WTC11 (cell line): Measurements from ENCODE around the gene ISLR. TPM values are rescaled to one million over a fixed set of nuclear protein-coding genes. Genes with fewer than 3 reads are reported as not detected.

Experiments used
- ATAC-seq: fragments of 200-7000 bp; cut with Tn5 transposase; 2 replicates; pipeline ENCODE4 v1.10.0; 2021; ENCODE audit warnings: mild to moderate bottlenecking, moderate library complexity
- CTCF ChIA-PET: fragments of 300-600 bp; sonication (Branson Sonifier 250); formaldehyde crosslinking; loops from one replicate; lab custom pipeline; 2021; ENCODE audit warnings: antibody characterized with exemption; lab: Charles Lee
- POLR2A ChIA-PET: fragments of 350-600 bp; sonication (Branson Sonifier 250); formaldehyde crosslinking; loops from one replicate; lab custom pipeline; 2021; ENCODE audit warnings: antibody characterized with exemption; lab: Charles Lee
- DNase-seq: peaks from one replicate; pipeline ENCODE4 v3.0.0; 2021; ENCODE audit warnings: low spot score
- H3K27ac Mint-ChIP-seq: 2 replicates; pipeline ENCODE4 v1.8.0; 2021; ENCODE audit warnings: mixed read lengths
- H3K27me3 Mint-ChIP-seq: 2 replicates; pipeline ENCODE4 v1.8.0; 2021; ENCODE audit warnings: low read depth, mild to moderate bottlenecking, moderate library complexity, mixed read lengths
- H3K36me3 Mint-ChIP-seq: 2 replicates; pipeline ENCODE4 v1.8.0; 2021; ENCODE audit warnings: mixed read lengths
- H3K4me1 Mint-ChIP-seq: 2 replicates; pipeline ENCODE4 v1.8.0; 2022; ENCODE audit warnings: mixed read lengths
- H3K4me3 Mint-ChIP-seq: 2 replicates; pipeline ENCODE4 v1.8.0; 2021; ENCODE audit warnings: mild to moderate bottlenecking, moderate library complexity, mixed read lengths
- H3K9me3 Mint-ChIP-seq: 2 replicates; pipeline ENCODE4 v1.8.0; 2021; ENCODE audit warnings: mixed read lengths
- CREM ChIP-seq: sonication (generic); formaldehyde crosslinking; IDR thresholded peaks from 2 replicates; pipeline ENCODE4 v1.8.1; 2022; ENCODE audit warnings: mild to moderate bottlenecking, missing genetic modification reagents, moderate library complexity
- ESRRA ChIP-seq: sonication (generic); formaldehyde crosslinking; IDR thresholded peaks from 2 replicates; pipeline ENCODE4 v1.8.1; 2022; ENCODE audit warnings: mild to moderate bottlenecking, missing genetic modification reagents, borderline replicate concordance
- FOXP1 ChIP-seq: sonication (generic); formaldehyde crosslinking; IDR thresholded peaks from 2 replicates; pipeline ENCODE4 v1.8.0; 2022; ENCODE audit warnings: missing genetic modification reagents, mild to moderate bottlenecking, moderate library complexity, borderline replicate concordance
- GRHL2 ChIP-seq: fragments of 250-450 bp; sonication (Bioruptor Pico); IDR thresholded peaks from 2 replicates; pipeline ENCODE4 v1.8.0; 2022; ENCODE audit warnings: mild to moderate bottlenecking, moderate library complexity; ENCODE audit not compliant: insufficient replicate concordance, severe bottlenecking
- JUN ChIP-seq: sonication (generic); formaldehyde crosslinking; IDR thresholded peaks from 2 replicates; pipeline ENCODE4 v1.8.0; 2023; ENCODE audit warnings: mild to moderate bottlenecking, missing genetic modification reagents
- MYBL2 ChIP-seq: sonication (generic); formaldehyde crosslinking; IDR thresholded peaks from 2 replicates; pipeline ENCODE4 v1.8.1; 2023; ENCODE audit warnings: mild to moderate bottlenecking, moderate library complexity, missing genetic modification reagents
- NFATC4 ChIP-seq: fragments of 250-450 bp; sonication (Bioruptor Pico); IDR thresholded peaks from 2 replicates; pipeline ENCODE4 v1.9.0; 2021; ENCODE audit warnings: mild to moderate bottlenecking
- NFYB ChIP-seq: sonication (generic); formaldehyde crosslinking; conservative IDR thresholded peaks from 2 replicates; pipeline ENCODE4 v1.8.0; 2022; ENCODE audit warnings: low read depth, missing genetic modification reagents
- NR1H2 ChIP-seq: sonication (generic); formaldehyde crosslinking; IDR thresholded peaks from 2 replicates; pipeline ENCODE4 v1.9.0; 2021; ENCODE audit warnings: mild to moderate bottlenecking, moderate library complexity, missing genetic modification reagents
- NR2C2 ChIP-seq: sonication (generic); formaldehyde crosslinking; IDR thresholded peaks from 2 replicates; pipeline ENCODE4 v1.8.0; 2022; ENCODE audit warnings: mild to moderate bottlenecking, missing genetic modification reagents
- RELA ChIP-seq: sonication (generic); formaldehyde crosslinking; IDR thresholded peaks from 2 replicates; pipeline ENCODE4 v1.8.1; 2022; ENCODE audit warnings: missing genetic modification reagents, mild to moderate bottlenecking, borderline replicate concordance
- TEAD4 ChIP-seq: sonication (generic); formaldehyde crosslinking; IDR thresholded peaks from 2 replicates; pipeline ENCODE4 v1.8.0; 2022; ENCODE audit warnings: mild to moderate bottlenecking, missing genetic modification reagents
- ZNF232 ChIP-seq: sonication (generic); formaldehyde crosslinking; IDR thresholded peaks from 2 replicates; pipeline ENCODE4 v1.8.0; 2022; ENCODE audit warnings: mild to moderate bottlenecking, missing genetic modification reagents
- ZNF396 ChIP-seq: fragments of 250-450 bp; sonication (Bioruptor Pico); IDR thresholded peaks from 2 replicates; pipeline ENCODE4 v1.8.0; 2021; ENCODE audit warnings: mild to moderate bottlenecking, moderate library complexity, borderline replicate concordance
- total RNA-seq: library from RNA; stranded (reverse); gene quantifications from 3 replicates; pipeline ENCODE4 v1.2.3, GENCODE V29; 2021
- TF ChIP-seq, protein P1 (sequence below): sonication (generic); formaldehyde crosslinking; IDR thresholded peaks from 2 replicates; pipeline ENCODE4 v1.8.0; 2022; ENCODE audit warnings: mild to moderate bottlenecking, missing genetic modification reagents
- TF ChIP-seq, protein P2 (sequence below): fragments of 250-450 bp; sonication (Bioruptor Pico); IDR thresholded peaks from 2 replicates; pipeline ENCODE4 v1.8.0; 2021; ENCODE audit warnings: mild to moderate bottlenecking
- TF ChIP-seq, protein P3 (sequence below): sonication (generic); formaldehyde crosslinking; IDR thresholded peaks from 2 replicates; pipeline ENCODE4 v1.8.0; 2022; ENCODE audit warnings: mild to moderate bottlenecking, missing genetic modification reagents
- TF ChIP-seq, protein P4 (sequence below): sonication (generic); formaldehyde crosslinking; IDR thresholded peaks from 2 replicates; pipeline ENCODE4 v1.8.1; 2023; ENCODE audit warnings: mild to moderate bottlenecking, missing genetic modification reagents, moderate library complexity
- TF ChIP-seq, protein P5 (sequence below): sonication (generic); formaldehyde crosslinking; IDR thresholded peaks from 2 replicates; pipeline ENCODE4 v1.8.1; 2022; ENCODE audit warnings: mild to moderate bottlenecking, missing genetic modification reagents, moderate library complexity, borderline replicate concordance
- TF ChIP-seq, protein P6 (sequence below): sonication (generic); formaldehyde crosslinking; IDR thresholded peaks from 2 replicates; pipeline ENCODE4 v1.8.1; 2022; ENCODE audit warnings: low read depth, missing genetic modification reagents, borderline replicate concordance
- TF ChIP-seq, protein P7 (sequence below): sonication (generic); formaldehyde crosslinking; IDR thresholded peaks from 2 replicates; pipeline ENCODE4 v1.8.1; 2022; ENCODE audit warnings: missing genetic modification reagents, borderline replicate concordance
- TF ChIP-seq, protein P8 (sequence below): sonication (generic); formaldehyde crosslinking; IDR thresholded peaks from 2 replicates; pipeline ENCODE4 v1.8.0; 2022; ENCODE audit warnings: missing genetic modification reagents

ISLR gene
- total RNA-seq, 1 experiment from 2014 or later: 0.63 TPM

DNA sequence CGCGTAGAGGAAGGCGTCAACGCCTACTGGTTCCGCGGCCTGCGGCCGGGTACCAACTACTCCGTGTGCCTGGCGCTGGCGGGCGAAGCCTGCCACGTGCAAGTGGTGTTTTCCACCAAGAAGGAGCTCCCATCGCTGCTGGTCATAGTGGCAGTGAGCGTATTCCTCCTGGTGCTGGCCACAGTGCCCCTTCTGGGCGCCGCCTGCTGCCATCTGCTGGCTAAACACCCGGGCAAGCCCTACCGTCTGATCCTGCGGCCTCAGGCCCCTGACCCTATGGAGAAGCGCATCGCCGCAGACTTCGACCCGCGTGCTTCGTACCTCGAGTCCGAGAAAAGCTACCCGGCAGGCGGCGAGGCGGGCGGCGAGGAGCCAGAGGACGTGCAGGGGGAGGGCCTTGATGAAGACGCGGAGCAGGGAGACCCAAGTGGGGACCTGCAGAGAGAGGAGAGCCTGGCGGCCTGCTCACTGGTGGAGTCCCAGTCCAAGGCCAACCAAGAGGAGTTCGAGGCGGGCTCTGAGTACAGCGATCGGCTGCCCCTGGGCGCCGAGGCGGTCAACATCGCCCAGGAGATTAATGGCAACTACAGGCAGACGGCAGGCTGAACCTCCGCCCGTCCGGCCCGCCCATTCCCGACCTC, 39.0 kb upstream of the ISLR start (continued):
- TF ChIP-seq, protein P1, sequence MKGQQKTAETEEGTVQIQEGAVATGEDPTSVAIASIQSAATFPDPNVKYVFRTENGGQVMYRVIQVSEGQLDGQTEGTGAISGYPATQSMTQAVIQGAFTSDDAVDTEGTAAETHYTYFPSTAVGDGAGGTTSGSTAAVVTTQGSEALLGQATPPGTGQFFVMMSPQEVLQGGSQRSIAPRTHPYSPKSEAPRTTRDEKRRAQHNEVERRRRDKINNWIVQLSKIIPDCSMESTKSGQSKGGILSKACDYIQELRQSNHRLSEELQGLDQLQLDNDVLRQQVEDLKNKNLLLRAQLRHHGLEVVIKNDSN: 0 out of 2 replicates have a peak, but pooled peaks have one; percentile 47
- TF ChIP-seq FOXP1 (CRISPR knock-in tag) (peak; percentile 79), ESRRA (CRISPR knock-in tag) (no peak), JUN (CRISPR knock-in tag) (peak; percentile 52; the same call in 1 of the 2 replicates), TEAD4 (CRISPR knock-in tag) (peak; percentile 42; the same call in 1 of the 2 replicates), NFYB (CRISPR knock-in tag) (0 out of 2 replicates have a peak, but pooled peaks have one; percentile 8), ZNF232 (0 out of 2 replicates have a peak, but pooled peaks have one; percentile 31), ZNF396 (CRISPR knock-in tag) (no peak), MYBL2 (CRISPR knock-in tag) (no peak)
- TF ChIP-seq, protein P2, sequence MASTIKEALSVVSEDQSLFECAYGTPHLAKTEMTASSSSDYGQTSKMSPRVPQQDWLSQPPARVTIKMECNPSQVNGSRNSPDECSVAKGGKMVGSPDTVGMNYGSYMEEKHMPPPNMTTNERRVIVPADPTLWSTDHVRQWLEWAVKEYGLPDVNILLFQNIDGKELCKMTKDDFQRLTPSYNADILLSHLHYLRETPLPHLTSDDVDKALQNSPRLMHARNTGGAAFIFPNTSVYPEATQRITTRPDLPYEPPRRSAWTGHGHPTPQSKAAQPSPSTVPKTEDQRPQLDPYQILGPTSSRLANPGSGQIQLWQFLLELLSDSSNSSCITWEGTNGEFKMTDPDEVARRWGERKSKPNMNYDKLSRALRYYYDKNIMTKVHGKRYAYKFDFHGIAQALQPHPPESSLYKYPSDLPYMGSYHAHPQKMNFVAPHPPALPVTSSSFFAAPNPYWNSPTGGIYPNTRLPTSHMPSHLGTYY (CRISPR knock-in tag): no peak

DNA sequence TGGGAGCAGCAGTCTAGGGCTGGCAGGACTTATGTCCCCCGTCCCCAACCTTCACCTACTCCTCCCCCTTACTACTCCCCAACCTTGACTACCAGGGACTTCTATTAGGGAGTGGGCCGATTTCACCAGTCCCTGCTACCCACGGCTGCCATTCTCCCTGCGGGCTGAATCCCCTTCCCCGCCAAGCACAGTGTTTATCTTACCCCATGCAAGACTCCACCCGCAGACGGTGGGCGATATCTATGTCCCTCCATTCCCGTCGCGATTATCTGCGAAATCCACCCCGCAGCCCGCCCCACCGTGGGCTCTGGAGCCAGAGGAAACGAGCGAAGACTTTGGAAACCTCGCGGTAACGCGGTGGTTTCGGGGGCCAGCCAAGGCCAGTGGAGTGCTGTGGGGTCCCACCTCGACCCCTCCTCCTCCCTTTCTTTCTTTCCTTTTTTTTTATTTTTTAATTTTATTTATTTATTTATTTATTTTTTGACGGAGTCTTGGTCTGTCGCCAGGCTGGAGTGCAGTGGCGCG, 38.4 kb upstream of the ISLR start:
- DNase-seq: no peak
- POLR2A ChIA-PET: no interaction called here
- H3K4me3 Mint-ChIP-seq: peak overlapping the region; percentile 67
- H3K36me3 Mint-ChIP-seq: no peaks in the 10 kb centered on the region; the same call in 1 of the 2 replicates
- ATAC-seq: no peak
- peaks cover 67% of the 10 kb centered on the region for H3K4me1 Mint-ChIP-seq
- CTCF ChIA-PET: interaction anchor here (0.6 to 4.1 kb wide), 30 partner anchors 7 to 1140 kb away, joined by 3 to 52 read pairs (median 6); partner anchors contain the start of gene STRA6
- H3K27ac Mint-ChIP-seq: no peak overlapping the region
- H3K9me3 Mint-ChIP-seq: no peaks in the 10 kb centered on the region
- H3K27me3 Mint-ChIP-seq: peaks cover 92% of the 10 kb centered on the region
- TF ChIP-seq CREM (CRISPR knock-in tag) (no peak), NR1H2 (CRISPR knock-in tag) (no peak), ZNF232 (no peak), NFATC4 (CRISPR knock-in tag) (no peak), NR2C2 (CRISPR knock-in tag) (no peak), RELA (CRISPR knock-in tag) (no peak), GRHL2 (CRISPR knock-in tag) (no peak)
- TF ChIP-seq, protein P3, sequence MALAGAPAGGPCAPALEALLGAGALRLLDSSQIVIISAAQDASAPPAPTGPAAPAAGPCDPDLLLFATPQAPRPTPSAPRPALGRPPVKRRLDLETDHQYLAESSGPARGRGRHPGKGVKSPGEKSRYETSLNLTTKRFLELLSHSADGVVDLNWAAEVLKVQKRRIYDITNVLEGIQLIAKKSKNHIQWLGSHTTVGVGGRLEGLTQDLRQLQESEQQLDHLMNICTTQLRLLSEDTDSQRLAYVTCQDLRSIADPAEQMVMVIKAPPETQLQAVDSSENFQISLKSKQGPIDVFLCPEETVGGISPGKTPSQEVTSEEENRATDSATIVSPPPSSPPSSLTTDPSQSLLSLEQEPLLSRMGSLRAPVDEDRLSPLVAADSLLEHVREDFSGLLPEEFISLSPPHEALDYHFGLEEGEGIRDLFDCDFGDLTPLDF (CRISPR knock-in tag): no peak
- TF ChIP-seq, protein P4, sequence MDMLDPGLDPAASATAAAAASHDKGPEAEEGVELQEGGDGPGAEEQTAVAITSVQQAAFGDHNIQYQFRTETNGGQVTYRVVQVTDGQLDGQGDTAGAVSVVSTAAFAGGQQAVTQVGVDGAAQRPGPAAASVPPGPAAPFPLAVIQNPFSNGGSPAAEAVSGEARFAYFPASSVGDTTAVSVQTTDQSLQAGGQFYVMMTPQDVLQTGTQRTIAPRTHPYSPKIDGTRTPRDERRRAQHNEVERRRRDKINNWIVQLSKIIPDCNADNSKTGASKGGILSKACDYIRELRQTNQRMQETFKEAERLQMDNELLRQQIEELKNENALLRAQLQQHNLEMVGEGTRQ: no peak
- TF ChIP-seq, protein P5, sequence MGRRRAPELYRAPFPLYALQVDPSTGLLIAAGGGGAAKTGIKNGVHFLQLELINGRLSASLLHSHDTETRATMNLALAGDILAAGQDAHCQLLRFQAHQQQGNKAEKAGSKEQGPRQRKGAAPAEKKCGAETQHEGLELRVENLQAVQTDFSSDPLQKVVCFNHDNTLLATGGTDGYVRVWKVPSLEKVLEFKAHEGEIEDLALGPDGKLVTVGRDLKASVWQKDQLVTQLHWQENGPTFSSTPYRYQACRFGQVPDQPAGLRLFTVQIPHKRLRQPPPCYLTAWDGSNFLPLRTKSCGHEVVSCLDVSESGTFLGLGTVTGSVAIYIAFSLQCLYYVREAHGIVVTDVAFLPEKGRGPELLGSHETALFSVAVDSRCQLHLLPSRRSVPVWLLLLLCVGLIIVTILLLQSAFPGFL (CRISPR knock-in tag): no peak
- TF ChIP-seq, protein P6, sequence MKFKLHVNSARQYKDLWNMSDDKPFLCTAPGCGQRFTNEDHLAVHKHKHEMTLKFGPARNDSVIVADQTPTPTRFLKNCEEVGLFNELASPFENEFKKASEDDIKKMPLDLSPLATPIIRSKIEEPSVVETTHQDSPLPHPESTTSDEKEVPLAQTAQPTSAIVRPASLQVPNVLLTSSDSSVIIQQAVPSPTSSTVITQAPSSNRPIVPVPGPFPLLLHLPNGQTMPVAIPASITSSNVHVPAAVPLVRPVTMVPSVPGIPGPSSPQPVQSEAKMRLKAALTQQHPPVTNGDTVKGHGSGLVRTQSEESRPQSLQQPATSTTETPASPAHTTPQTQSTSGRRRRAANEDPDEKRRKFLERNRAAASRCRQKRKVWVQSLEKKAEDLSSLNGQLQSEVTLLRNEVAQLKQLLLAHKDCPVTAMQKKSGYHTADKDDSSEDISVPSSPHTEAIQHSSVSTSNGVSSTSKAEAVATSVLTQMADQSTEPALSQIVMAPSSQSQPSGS (CRISPR knock-in tag): no peak
- TF ChIP-seq, protein P7, sequence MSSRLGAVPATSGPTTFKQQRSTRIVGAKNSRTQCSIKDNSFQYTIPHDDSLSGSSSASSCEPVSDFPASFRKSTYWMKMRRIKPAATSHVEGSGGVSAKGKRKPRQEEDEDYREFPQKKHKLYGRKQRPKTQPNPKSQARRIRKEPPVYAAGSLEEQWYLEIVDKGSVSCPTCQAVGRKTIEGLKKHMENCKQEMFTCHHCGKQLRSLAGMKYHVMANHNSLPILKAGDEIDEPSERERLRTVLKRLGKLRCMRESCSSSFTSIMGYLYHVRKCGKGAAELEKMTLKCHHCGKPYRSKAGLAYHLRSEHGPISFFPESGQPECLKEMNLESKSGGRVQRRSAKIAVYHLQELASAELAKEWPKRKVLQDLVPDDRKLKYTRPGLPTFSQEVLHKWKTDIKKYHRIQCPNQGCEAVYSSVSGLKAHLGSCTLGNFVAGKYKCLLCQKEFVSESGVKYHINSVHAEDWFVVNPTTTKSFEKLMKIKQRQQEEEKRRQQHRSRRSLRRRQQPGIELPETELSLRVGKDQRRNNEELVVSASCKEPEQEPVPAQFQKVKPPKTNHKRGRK (CRISPR knock-in tag): no peak
- TF ChIP-seq, protein P8, sequence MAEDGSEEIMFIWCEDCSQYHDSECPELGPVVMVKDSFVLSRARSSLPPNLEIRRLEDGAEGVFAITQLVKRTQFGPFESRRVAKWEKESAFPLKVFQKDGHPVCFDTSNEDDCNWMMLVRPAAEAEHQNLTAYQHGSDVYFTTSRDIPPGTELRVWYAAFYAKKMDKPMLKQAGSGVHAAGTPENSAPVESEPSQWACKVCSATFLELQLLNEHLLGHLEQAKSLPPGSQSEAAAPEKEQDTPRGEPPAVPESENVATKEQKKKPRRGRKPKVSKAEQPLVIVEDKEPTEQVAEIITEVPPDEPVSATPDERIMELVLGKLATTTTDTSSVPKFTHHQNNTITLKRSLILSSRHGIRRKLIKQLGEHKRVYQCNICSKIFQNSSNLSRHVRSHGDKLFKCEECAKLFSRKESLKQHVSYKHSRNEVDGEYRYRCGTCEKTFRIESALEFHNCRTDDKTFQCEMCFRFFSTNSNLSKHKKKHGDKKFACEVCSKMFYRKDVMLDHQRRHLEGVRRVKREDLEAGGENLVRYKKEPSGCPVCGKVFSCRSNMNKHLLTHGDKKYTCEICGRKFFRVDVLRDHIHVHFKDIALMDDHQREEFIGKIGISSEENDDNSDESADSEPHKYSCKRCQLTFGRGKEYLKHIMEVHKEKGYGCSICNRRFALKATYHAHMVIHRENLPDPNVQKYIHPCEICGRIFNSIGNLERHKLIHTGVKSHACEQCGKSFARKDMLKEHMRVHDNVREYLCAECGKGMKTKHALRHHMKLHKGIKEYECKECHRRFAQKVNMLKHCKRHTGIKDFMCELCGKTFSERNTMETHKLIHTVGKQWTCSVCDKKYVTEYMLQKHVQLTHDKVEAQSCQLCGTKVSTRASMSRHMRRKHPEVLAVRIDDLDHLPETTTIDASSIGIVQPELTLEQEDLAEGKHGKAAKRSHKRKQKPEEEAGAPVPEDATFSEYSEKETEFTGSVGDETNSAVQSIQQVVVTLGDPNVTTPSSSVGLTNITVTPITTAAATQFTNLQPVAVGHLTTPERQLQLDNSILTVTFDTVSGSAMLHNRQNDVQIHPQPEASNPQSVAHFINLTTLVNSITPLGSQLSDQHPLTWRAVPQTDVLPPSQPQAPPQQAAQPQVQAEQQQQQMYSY (CRISPR knock-in tag): no peak
